Duodenal mucosa (tissue), 2 donors: ENCODE data around the gene HELZ.
"Not testable (repeated sequence)": the region's sequence is repeated elsewhere in the genome, so short reads cannot be mapped to it uniquely, and the experiment has no call there.

Experiments
- H3K27ac ChIP-seq: one replicate; pipeline ENCODE4 v1.7.0; 2013; ENCODE audit warnings: low read depth, low read length
- H3K27me3 ChIP-seq, 2 donors: one replicate each; pipeline ENCODE4 v1.7.0; 2013; ENCODE audit warnings: low read length in 2 of 2, control low read depth in 1 of 2; ENCODE audit not compliant: insufficient read depth in 2 of 2, control insufficient read depth in 1 of 2
- H3K36me3 ChIP-seq, 2 donors: one replicate each; pipeline ENCODE4 v1.7.0; 2013; ENCODE audit warnings: low read length in 2 of 2, control low read depth in 1 of 2; ENCODE audit not compliant: insufficient read depth in 2 of 2, control insufficient read depth in 1 of 2
- H3K4me1 ChIP-seq, 2 donors: one replicate each; pipeline ENCODE4 v1.7.0; 2013; ENCODE audit warnings: low read length in 2 of 2, control low read depth in 1 of 2; ENCODE audit not compliant: insufficient read depth in 2 of 2, control insufficient read depth in 1 of 2
- H3K4me3 ChIP-seq, 2 donors: one replicate each; pipeline ENCODE4 v1.7.0; 2013; ENCODE audit warnings: low read length in 2 of 2, low read depth in 1 of 2
- H3K9ac ChIP-seq, 2 donors: one replicate each; pipeline ENCODE4 v1.7.0; 2013; ENCODE audit warnings: low read length in 2 of 2, low read depth in 1 of 2
- H3K9me3 ChIP-seq, 2 donors: one replicate each; pipeline ENCODE4 v1.7.0; 2013; ENCODE audit warnings: low read length in 2 of 2, control low read depth in 1 of 2; ENCODE audit not compliant: control insufficient read depth in 1 of 2

HELZ gene

DNA sequence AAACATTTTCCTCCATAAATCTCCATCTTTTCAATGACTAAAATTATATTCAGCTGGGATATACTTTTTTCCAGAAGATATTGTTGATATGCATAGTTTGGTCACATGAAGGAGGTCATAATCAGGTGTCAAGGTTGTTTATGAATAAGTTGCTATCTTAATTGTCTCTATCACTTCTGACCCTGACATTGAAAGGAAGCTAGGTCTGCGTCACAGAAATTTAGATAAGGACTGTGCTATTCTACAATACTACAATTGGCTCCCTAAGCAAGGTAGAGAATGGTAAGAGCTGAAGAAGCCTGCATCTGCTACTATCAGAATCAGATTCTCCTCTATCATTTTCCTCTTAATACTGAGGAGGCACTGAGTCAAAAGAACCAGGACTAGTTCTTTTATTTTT, 133.2 kb downstream of the HELZ start:
- peaks cover 0 to 6% of the 10 kb centered on the region in 2 donors for H3K9me3 ChIP-seq
- H3K27ac ChIP-seq, result no peak overlapping the region

DNA sequence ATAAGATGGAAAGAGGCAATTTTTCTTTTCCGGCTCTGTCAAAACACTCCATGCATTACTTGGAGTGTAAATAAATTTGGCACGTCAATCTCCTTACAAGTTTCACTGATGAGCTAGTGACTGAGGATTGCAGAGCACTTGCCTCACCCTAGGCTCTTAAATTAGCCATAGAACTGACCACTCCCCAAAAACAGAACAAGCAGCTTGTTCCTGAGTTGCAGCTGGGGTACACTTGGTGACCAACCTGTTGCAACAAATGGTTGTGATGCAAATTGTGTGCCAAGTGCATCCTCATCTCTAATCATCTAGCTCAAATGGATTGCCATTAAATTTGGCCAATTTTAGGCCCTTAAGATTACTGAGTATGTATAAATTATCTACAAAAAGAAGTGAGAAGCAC, 133.7 kb downstream of the HELZ start:
- Histone ChIP-seq H3K27me3 (no peaks in the 10 kb centered on the region), H3K9me3 (peaks cover 0 to under 1% of the 10 kb centered on the region in 2 donors), H3K27ac (no peak overlapping the region), H3K9ac (no peak overlapping the region), H3K36me3 (peaks cover 50 to 54% of the 10 kb centered on the region in 2 donors), H3K4me1 (no peaks in the 10 kb centered on the region), H3K4me3 (no peak overlapping the region)

More for the DNA sequence above, 133.2 kb downstream of the HELZ start:
- H3K27me3 ChIP-seq, result no peaks in the 10 kb centered on the region
- peaks cover 46 to 50% of the 10 kb centered on the region in 2 donors for H3K36me3 ChIP-seq
- H3K4me1 ChIP-seq, result no peaks in the 10 kb centered on the region
- no peak overlapping the region for H3K9ac ChIP-seq
- H3K4me3 ChIP-seq, result no peak overlapping the region

GRCh38 chr17:67110619-67111018, 134.4 kb downstream of the HELZ start:
- H3K4me1 ChIP-seq, result no peaks in the 10 kb centered on the region
- H3K9ac ChIP-seq, result no peak overlapping the region
- H3K4me3 ChIP-seq, result no peak overlapping the region
- peaks cover 50 to 54% of the 10 kb centered on the region in 2 donors for H3K36me3 ChIP-seq
- no peaks in the 10 kb centered on the region for H3K27me3 ChIP-seq
- H3K27ac ChIP-seq, result no peak overlapping the region
- no peaks in the 10 kb centered on the region for H3K9me3 ChIP-seq

GRCh38 chr17:67109111-67109510, 135.9 kb downstream of the HELZ start:
- peaks cover 46 to 63% of the 10 kb centered on the region in 2 donors for H3K36me3 ChIP-seq
- no peaks in the 10 kb centered on the region for H3K27me3 ChIP-seq
- no peaks in the 10 kb centered on the region for H3K4me1 ChIP-seq
- no peak overlapping the region for H3K9ac ChIP-seq
- no peak overlapping the region for H3K27ac ChIP-seq
- H3K4me3 ChIP-seq, result no peak overlapping the region
- no peaks in the 10 kb centered on the region for H3K9me3 ChIP-seq

DNA sequence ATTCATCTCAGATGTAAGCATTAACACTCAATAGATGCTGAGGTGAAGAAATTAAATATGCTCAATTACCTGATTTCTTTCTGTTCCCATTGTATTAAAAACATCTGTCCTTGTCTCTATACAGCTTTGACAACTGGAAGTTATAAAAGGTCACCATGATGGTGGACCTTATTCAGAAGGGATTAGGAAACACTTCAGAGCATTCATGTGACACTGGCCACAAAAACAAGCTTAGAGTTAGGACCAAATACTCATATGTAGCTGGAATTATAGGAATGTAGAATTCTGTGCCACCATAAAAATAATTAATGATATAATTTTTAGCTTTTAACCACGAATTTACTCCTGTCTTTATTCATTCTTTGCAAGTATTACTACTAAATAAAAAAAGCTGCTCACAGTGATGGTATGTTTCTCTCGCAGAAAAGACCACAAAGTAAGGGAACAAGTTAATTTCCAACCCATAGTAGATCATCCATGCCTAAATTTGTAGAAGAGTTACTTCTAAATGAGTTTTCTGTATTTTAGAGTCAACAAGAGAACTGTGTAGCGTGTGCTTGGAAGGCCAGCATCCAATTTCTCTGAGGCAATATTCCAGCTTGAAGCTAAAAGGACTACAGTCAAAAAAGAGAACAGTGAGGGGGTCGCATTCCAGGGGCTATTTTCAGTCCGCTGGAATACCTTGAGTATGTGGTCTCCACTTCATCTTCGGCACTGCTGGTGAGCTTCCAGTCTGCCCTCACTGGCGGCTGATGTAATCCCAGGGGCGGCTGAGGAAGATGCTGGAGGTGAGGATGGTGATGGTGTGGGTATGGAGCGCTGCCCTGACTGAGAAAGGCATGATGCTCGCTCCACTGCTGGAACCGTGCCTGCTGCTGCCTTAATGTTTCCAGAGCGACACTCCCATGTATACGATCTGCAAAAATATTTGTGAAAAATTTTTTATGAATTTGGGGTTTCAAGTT, 136.9 kb downstream of the HELZ start:
- no peaks in the 10 kb centered on the region for H3K9me3 ChIP-seq
- no peak overlapping the region for H3K4me3 ChIP-seq
- H3K27me3 ChIP-seq, result no peaks in the 10 kb centered on the region
- no peak overlapping the region for H3K9ac ChIP-seq
- peaks cover 0 to 5% of the 10 kb centered on the region in 2 donors for H3K4me1 ChIP-seq
- H3K36me3 ChIP-seq, result peaks cover 40 to 59% of the 10 kb centered on the region in 2 donors
- no peak overlapping the region for H3K27ac ChIP-seq

DNA sequence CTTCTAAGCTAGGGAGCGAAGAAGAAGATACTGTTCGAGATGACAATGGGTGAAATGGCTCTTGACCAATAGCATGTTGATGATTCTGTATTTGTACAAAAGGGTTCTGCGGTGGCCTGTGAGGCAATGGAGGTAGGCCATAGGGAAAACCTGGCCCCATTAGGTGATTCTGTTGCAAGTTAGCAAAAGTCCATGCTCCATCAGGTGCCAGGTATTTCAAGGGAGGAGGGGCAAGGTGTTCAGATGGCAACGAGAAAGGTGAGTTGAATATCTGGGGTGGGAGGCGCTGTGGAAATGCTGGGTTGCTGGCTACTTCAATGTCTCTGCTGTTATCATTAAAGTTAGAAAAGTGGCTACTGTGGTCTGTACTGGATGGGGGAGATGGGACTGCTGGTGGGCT, 137.8 kb downstream of the HELZ start:
- Histone ChIP-seq H3K9me3 (no peaks in the 10 kb centered on the region), H3K27ac (no peak overlapping the region), H3K9ac (no peak overlapping the region), H3K4me3 (no peak overlapping the region), H3K27me3 (no peaks in the 10 kb centered on the region), H3K4me1 (peaks cover 0 to 9% of the 10 kb centered on the region in 2 donors), H3K36me3 (peaks cover 35 to 50% of the 10 kb centered on the region in 2 donors)

- no peak overlapping the region for H3K4me3 ChIP-seq
- no peak overlapping the region for H3K9ac ChIP-seq
- peaks cover 24 to 44% of the 10 kb centered on the region in 2 donors for H3K36me3 ChIP-seq
- H3K4me1 ChIP-seq, result peaks cover 0 to 9% of the 10 kb centered on the region in 2 donors
- no peak overlapping the region for H3K27ac ChIP-seq
- no peaks in the 10 kb centered on the region for H3K9me3 ChIP-seq
- no peaks in the 10 kb centered on the region for H3K27me3 ChIP-seq
Measured at GRCh38 chr17:67105213-67105612, 139.8 kb downstream of the HELZ start.

GRCh38 chr17:67104641-67105040, 140.4 kb downstream of the HELZ start:
- not testable (repeated sequence) for H3K4me3 ChIP-seq, H3K9me3 ChIP-seq, H3K4me1 ChIP-seq, H3K9ac ChIP-seq, H3K27ac ChIP-seq, H3K27me3 ChIP-seq
- H3K36me3 ChIP-seq, result peaks cover 24 to 44% of the 10 kb centered on the region in 2 donors

- H3K27me3 ChIP-seq, result no peaks in the 10 kb centered on the region
- no peaks in the 10 kb centered on the region for H3K9me3 ChIP-seq
- H3K9ac ChIP-seq, result no peak overlapping the region
- H3K27ac ChIP-seq, result no peak overlapping the region
- H3K4me1 ChIP-seq, result peaks cover 0 to 3% of the 10 kb centered on the region in 2 donors
- H3K36me3 ChIP-seq, result peaks cover 0 to 4% of the 10 kb centered on the region in 2 donors
- no peak overlapping the region for H3K4me3 ChIP-seq
Measured at GRCh38 chr17:67098006-67098405, 147.0 kb downstream of the HELZ start.

- no peaks in the 10 kb centered on the region for H3K9me3 ChIP-seq
- H3K27ac ChIP-seq, result no peak overlapping the region
- H3K36me3 ChIP-seq, result no peaks in the 10 kb centered on the region
- no peaks in the 10 kb centered on the region for H3K27me3 ChIP-seq
- no peaks in the 10 kb centered on the region for H3K4me1 ChIP-seq
- no peak overlapping the region for H3K4me3 ChIP-seq
- no peak overlapping the region for H3K9ac ChIP-seq
Measured at GRCh38 chr17:67096609-67097008, 148.4 kb downstream of the HELZ start.
